IPS DF 6.9 (cell line): ENCODE results near the gene TCAF1.

Source experiments
- DNase-seq: peaks from one replicate; pipeline ENCODE4 v3.0.0-alpha.2; 2013; ENCODE audit warnings: low read depth, low spot score
- H3K27ac ChIP-seq: one replicate; pipeline ENCODE4 v1.5.1; 2013; ENCODE audit warnings: low read length, control low read depth
- H3K27me3 ChIP-seq: 2 replicates; pipeline ENCODE4 v1.6.1; 2013; ENCODE audit warnings: mild to moderate bottlenecking, low read length; ENCODE audit not compliant: control insufficient read depth, insufficient read depth
- H3K36me3 ChIP-seq: 2 replicates; pipeline ENCODE4 v1.6.1; 2013; ENCODE audit warnings: low read length; ENCODE audit not compliant: control insufficient read depth, insufficient read depth
- H3K4me1 ChIP-seq: 2 replicates; pipeline ENCODE4 v1.6.1; 2013; ENCODE audit warnings: low read length; ENCODE audit not compliant: control insufficient read depth, insufficient read depth
- H3K4me3 ChIP-seq: 2 replicates; pipeline ENCODE4 v1.5.1; 2013; ENCODE audit warnings: mild to moderate bottlenecking, low read length
- H3K9me3 ChIP-seq: 2 replicates; pipeline ENCODE4 v1.6.1; 2013; ENCODE audit warnings: low read length, inconsistent platforms; ENCODE audit not compliant: control insufficient read depth, insufficient read depth
- WGBS: extraction: QIAGEN DNeasy Blood & Tissue Kit; methylation state at CpG from one replicate; pipeline ENCODE4 v1.1.7; 2013; ENCODE audit warnings: mixed read lengths, missing lambda C conversion rate; ENCODE audit not compliant: insufficient read length, insufficient coverage; 5-methylcytosine and 5-hydroxymethylcytosine counted together

TCAF1 gene

DNA sequence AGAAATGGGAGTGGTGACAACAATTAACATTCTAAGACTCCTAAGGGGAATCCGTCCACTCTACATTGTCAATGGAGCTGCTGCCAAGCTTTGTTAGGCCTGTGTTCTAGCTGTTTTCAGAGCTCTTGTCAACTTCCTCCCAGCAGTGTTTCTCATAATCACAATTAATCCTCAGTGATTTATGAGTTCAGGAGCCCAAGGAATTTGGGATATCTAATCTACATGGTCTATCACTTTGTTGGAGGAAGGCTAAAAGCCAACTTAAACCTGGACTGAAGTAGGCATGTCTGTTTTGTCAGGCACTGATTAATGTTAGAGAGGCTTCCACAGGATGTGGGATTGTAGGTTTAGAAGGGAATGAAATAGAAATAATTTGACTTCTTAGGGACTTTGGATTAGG, 22.9 kb upstream of the TCAF1 start:
- H3K4me3 ChIP-seq = no peak overlapping the region
- H3K27me3 ChIP-seq = no peaks in the 10 kb centered on the region
- no peak overlapping the region for H3K27ac ChIP-seq
- no peak for DNase-seq
- no peaks in the 10 kb centered on the region for H3K4me1 ChIP-seq
- no peaks in the 10 kb centered on the region for H3K36me3 ChIP-seq
- no CpG with 5 or more reads among the region's 1 CpG for WGBS
- H3K9me3 ChIP-seq = no peaks in the 10 kb centered on the region

DNA sequence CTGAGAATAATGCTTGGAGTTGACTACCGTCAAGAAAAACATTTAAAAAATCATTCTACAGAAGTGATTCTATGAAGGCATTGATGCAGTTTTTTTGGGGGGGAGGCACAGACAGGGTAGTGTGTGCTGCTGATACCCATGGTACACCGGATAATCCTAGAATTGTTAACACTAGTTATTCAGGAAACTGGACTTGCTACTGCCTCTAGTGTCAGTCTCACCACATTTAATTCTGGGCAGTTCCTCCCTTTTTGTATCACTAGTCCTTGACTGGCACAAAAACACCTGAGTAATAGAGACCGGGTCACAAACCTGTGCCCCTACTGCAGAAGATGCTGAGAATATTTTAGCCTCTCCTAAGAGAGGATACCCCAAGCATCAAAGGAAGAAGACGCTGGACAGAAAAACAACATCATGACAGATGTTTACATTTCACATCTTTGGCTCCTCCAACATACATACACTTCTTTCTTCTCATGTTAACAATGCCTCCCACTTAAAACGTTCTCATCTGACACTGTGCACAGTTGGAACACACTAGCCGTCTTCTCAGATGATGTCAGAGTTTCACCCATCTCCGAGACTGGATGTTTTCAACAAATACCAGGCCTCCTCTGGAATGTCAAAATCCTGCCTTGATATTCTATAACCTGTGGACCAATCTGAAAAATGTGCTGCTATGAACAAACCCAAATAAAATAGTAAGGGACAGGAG, 13.1 kb upstream of the TCAF1 start:
- no CpG with 5 or more reads among the region's 7 CpGs for WGBS
- H3K4me1 ChIP-seq = no peaks in the 10 kb centered on the region
- H3K9me3 ChIP-seq = no peaks in the 10 kb centered on the region
- DNase-seq = no peak
- H3K36me3 ChIP-seq = no peaks in the 10 kb centered on the region
- no peak overlapping the region for H3K27ac ChIP-seq
- no peak overlapping the region for H3K4me3 ChIP-seq
- no peaks in the 10 kb centered on the region for H3K27me3 ChIP-seq

DNA sequence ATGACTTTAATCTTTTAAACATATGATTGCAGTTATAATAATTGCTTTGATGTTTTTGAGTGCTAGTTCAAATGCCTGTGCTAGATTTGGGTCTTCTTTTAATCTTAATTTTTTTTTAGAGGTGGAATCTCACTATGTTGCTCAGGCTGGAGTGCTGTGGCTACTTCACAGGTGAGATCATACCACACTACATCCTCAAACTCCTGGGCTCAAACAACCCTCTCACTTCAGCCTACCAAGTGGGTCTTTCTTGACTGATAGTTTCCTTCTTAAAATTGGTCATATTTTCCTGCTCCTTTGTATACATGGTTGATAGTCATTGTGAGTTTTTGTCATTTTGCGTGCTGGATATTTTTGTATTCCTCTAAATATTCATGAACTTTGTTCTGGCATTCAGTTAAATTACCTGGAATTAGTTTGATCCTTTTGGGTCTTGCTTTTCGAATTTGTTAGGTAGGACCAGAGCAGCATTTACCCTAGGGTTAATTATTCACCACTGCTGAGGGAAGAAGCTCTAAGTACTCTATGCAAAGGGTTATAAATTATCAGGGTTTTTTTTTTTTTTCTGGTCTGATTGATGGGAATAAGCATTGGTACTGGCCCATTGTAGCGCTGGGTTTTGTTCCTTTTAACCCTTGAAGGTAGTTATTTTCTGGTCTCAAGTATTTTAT, 12.1 kb upstream of the TCAF1 start:
- Histone ChIP-seq H3K36me3 (no peaks in the 10 kb centered on the region), H3K9me3 (no peaks in the 10 kb centered on the region), H3K27ac (no peak overlapping the region), H3K4me3 (no peak overlapping the region), H3K4me1 (no peaks in the 10 kb centered on the region), H3K27me3 (no peaks in the 10 kb centered on the region)
- no peak for DNase-seq
- no CpG with 5 or more reads among the region's 3 CpGs for WGBS

DNA sequence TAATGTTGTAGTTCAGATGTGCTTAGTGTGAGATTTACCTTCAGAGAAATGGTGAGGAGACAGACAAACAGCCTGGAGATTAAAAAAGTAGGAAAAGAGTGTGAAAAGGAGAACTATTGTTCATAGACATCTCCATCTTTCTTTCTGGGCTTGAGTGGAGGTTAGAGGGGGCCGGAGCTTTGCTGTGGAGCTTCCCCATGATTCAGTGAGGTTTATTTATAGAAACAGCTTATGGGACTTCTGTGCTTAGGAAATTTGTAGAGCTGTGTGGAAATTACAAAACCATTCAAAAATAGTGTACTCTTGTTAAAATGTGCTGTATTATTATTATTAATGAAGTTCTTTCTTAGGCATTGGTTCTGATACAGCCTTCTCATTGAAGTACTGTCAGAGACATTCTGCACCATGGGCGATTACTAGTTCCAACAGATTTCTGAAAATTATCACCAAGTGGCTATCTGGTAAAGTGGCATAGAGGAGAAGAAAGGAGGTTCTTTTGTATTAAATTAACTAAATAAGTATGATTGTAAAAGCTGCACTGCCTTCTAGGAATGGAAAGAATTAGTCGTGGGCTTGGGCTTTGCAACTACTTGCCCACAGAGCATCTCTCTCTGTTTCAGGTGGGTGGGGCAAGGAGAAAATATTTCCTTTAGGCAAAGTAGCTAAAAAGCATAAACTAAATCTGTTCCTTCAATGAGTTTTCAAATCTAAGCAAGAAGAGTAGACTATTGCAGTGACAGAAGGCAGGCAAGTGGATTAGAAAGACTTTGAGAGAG, 8.7 kb upstream of the TCAF1 start:
- Histone ChIP-seq H3K36me3 (no peaks in the 10 kb centered on the region), H3K9me3 (no peaks in the 10 kb centered on the region), H3K4me1 (peaks cover 3% of the 10 kb centered on the region; the same call in 1 of the 2 replicates), H3K27ac (no peak overlapping the region), H3K4me3 (no peak overlapping the region), H3K27me3 (no peaks in the 10 kb centered on the region)
- WGBS = no CpG with 5 or more reads among the region's 3 CpGs
- no peak for DNase-seq

DNA sequence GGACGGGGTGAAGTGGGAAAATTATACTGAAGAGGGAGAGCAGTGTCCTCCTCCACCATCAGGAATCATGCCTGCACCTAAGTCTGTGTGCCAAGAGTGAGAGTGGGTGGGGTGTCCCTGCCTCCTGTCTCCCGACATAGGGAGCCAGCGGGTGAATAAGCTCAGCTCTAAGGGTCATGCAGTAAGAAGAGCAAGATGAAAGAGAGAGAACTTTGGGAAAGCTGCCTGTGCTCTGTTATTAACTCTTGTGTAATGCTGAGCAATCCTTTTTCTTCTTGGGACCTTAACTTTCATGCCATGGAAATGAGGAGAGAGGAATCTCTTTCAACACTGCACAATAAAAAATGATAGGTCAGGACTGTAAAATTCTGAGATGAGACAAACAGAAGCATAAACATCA, 7.9 kb upstream of the TCAF1 start:
- Histone ChIP-seq H3K4me3 (no peak overlapping the region), H3K27me3 (no peaks in the 10 kb centered on the region), H3K4me1 (peaks cover 7% of the 10 kb centered on the region), H3K36me3 (no peaks in the 10 kb centered on the region), H3K27ac (no peak overlapping the region), H3K9me3 (no peaks in the 10 kb centered on the region)
- no CpG with 5 or more reads among the region's 3 CpGs for WGBS
- DNase-seq = no peak

DNA sequence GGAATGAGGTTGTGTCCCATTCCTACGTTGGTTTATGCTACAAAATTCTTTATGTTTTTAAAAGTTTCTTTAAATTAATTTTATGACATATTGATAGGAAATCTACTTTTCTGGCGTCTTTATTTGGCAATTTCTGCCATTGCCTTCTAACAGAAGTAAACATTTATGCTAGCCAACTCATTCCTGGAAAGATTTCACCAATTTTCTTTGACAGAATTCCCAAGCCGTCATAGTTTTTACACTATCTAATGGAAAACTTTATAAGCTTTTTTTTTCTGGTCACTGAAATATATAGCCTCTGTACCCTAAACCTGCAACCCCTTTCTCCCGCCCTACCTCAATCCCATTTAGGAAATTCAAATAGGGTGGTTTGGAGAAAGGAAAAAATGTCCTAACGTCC, 6.1 kb upstream of the TCAF1 start:
- Histone ChIP-seq H3K36me3 (no peaks in the 10 kb centered on the region), H3K9me3 (no peaks in the 10 kb centered on the region), H3K4me3 (no peak overlapping the region), H3K27ac (no peak overlapping the region), H3K27me3 (no peaks in the 10 kb centered on the region), H3K4me1 (peaks cover 7% of the 10 kb centered on the region)
- no CpG with 5 or more reads among the region's 5 CpGs for WGBS
- DNase-seq = no peak

DNA sequence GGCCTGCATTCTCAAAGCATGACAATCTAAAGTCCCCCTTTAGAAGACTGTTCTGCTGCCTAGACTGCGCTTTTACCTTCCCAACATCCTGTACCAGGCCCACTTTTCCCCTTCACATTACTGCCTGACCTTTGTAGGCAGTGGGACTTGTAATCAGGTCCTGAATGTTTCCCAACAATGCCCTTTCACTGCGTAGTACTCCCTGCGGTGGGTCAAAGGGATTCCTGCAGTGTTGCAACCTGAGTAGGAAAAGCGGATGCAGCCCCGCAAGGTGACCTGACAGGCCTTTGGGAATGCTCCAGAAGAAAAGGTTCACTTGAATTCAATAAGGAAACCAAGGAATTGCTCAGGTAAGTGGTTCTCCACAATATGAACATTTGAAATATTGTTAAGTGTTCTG, 4.9 kb upstream of the TCAF1 start:
- H3K36me3 ChIP-seq = no peaks in the 10 kb centered on the region
- DNase-seq = no peak
- H3K9me3 ChIP-seq = no peaks in the 10 kb centered on the region
- H3K27ac ChIP-seq = no peak overlapping the region
- H3K4me3 ChIP-seq = no peak overlapping the region
- H3K4me1 ChIP-seq = peaks cover 9% of the 10 kb centered on the region
- no peaks in the 10 kb centered on the region for H3K27me3 ChIP-seq
- WGBS = no CpG with 5 or more reads among the region's 5 CpGs

DNA sequence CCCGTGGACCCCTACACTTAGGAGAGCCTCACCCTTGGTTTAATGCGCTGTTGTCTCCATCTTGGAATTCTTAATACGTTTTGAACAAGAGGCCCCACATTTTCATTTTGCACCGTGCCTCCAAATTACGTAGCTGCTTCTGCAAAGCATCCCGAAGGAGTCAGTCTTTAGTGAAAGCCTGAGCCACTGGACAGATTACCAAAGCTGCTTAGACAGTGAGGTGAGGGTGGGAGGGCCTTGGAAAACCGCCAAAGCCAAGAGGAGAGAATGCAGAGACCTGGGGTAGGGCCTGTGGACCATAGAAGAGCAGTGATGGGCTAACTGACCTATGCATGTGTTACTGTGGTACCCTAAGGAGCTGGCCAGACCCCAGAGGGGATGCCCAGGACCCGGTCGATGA, 4.2 kb upstream of the TCAF1 start:
- WGBS = no CpG with 5 or more reads among the region's 9 CpGs
- Histone ChIP-seq H3K4me3 (no peak overlapping the region), H3K4me1 (peaks cover 9% of the 10 kb centered on the region), H3K36me3 (no peaks in the 10 kb centered on the region), H3K27ac (no peak overlapping the region), H3K27me3 (no peaks in the 10 kb centered on the region), H3K9me3 (no peaks in the 10 kb centered on the region)
- DNase-seq = no peak

DNA sequence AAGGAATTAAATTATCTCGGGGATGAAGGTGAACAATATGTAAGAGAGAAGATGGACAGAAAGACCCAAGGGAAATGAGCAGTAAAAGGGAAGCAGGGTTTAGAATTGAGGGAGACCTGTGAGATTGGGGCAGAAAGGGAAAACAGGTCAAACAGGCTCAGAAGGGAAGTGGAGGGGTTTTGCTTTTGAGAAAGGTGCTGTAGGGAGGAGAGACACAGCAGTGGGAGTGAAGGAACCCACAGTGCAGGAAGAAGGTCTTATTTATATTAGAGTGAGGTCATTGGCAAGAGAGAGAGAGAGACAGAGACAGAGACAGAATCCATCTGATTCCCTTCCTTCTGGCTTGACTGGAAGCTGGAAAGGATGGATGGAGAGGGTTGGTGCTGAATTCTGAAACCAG, 3.5 kb upstream of the TCAF1 start:
- H3K27me3 ChIP-seq = no peaks in the 10 kb centered on the region
- H3K36me3 ChIP-seq = no peaks in the 10 kb centered on the region
- no peak for DNase-seq
- H3K9me3 ChIP-seq = no peaks in the 10 kb centered on the region
- no CpG with 5 or more reads among the region's 1 CpG for WGBS
- H3K4me1 ChIP-seq = peaks cover 9% of the 10 kb centered on the region
- H3K4me3 ChIP-seq = no peak overlapping the region
- no peak overlapping the region for H3K27ac ChIP-seq

DNA sequence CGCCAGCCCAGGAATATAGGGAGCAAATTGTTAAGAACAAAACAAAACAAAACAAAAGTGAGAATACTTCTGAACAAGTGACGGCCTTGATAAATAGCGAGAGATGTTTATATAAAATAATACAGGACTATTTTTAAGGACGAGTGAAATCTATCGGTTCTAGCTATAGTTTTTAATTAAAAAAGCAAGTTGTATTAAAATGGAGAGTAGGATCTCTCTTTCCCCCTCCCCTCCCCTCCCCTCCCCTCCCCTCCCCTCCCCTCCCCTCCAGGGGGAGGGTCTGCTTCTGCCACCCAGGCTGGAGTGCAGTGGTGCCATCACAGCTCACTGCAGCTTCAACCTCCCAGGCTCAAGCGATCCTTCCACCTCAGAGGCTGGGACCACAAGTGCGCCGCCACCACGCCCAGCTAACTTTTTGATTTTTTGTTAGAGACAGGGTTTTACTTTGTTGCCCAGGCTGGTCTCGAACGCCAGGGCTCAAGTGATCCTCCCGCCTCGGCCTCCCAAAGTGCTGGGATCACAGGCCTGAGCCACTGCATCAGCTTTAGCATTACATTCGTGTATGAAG, 440 bp upstream of the TCAF1 start:
- DNase-seq = no peak
- H3K27ac ChIP-seq = no peak overlapping the region
- WGBS = no CpG with 5 or more reads among the region's 14 CpGs

More for the DNA sequence above, 440 bp upstream of the TCAF1 start:
- H3K36me3 ChIP-seq = no peaks in the 10 kb centered on the region
- no peak overlapping the region; the same call in 1 of the 2 replicates for H3K4me3 ChIP-seq
- no peaks in the 10 kb centered on the region for H3K27me3 ChIP-seq
- H3K9me3 ChIP-seq = no peaks in the 10 kb centered on the region
- peaks cover 9% of the 10 kb centered on the region for H3K4me1 ChIP-seq
